HL-60/S4 treated with phorbol 12-myristate 13-acetate at 8.2 ng/mL for 4 days and 3 days (cell line): ENCODE results near the gene WWOX.

Source experiments
- in situ Hi-C: fragments of 300-500 bp; cut with MboI; formaldehyde crosslinking; loops from 2 replicates; pipeline ENCODE4 v1.15.0; 2022; ENCODE audit warnings: low sequenced_read_pairs

The WWOX gene

GRCh38 chr16:78487471-78487870, 388.0 kb downstream of the WWOX start:
- in situ Hi-C loops = no loop called here

GRCh38 chr16:78489072-78489471, 389.6 kb downstream of the WWOX start:
- in situ Hi-C loops = no loop called here

- in situ Hi-C loops = no loop called here
Observed at GRCh38 chr16:78489631-78490030, 390.2 kb downstream of the WWOX start.

GRCh38 chr16:78490431-78490830, 391.0 kb downstream of the WWOX start:
- in situ Hi-C loops = no loop called here

- in situ Hi-C loops = no loop called here
Observed at GRCh38 chr16:78490847-78491246, 391.4 kb downstream of the WWOX start.

- in situ Hi-C loops = no loop called here
Observed at GRCh38 chr16:78493573-78493972, 394.1 kb downstream of the WWOX start.

GRCh38 chr16:78494105-78494504, 394.7 kb downstream of the WWOX start:
- in situ Hi-C loops = no loop called here

GRCh38 chr16:78494674-78495073, 395.2 kb downstream of the WWOX start:
- in situ Hi-C loops = no loop called here

- in situ Hi-C loops = no loop called here
Observed at GRCh38 chr16:78496189-78496588, 396.7 kb downstream of the WWOX start.

- in situ Hi-C loops = no loop called here
Observed at GRCh38 chr16:78499399-78499798, 399.9 kb downstream of the WWOX start.

GRCh38 chr16:78500659-78501270, 401.3 kb downstream of the WWOX start:
- in situ Hi-C loops = no loop called here

GRCh38 chr16:78501744-78502143, 402.3 kb downstream of the WWOX start:
- in situ Hi-C loops = no loop called here

- in situ Hi-C loops = no loop called here
Observed at GRCh38 chr16:78502812-78503350, 403.4 kb downstream of the WWOX start.

- in situ Hi-C loops = no loop called here
Observed at GRCh38 chr16:78503602-78504001, 404.1 kb downstream of the WWOX start.

- in situ Hi-C loops = no loop called here
Observed at GRCh38 chr16:78504401-78504851, 405.0 kb downstream of the WWOX start.

GRCh38 chr16:78505036-78505435, 405.6 kb downstream of the WWOX start:
- in situ Hi-C loops = no loop called here

- in situ Hi-C loops = no loop called here
Observed at GRCh38 chr16:78505544-78506366, 406.3 kb downstream of the WWOX start.

- in situ Hi-C loops = no loop called here
Observed at GRCh38 chr16:78506367-78507193, 407.1 kb downstream of the WWOX start.

- in situ Hi-C loops = no loop called here
Observed at GRCh38 chr16:78507576-78507975, 408.1 kb downstream of the WWOX start.

GRCh38 chr16:78509965-78510364, 410.5 kb downstream of the WWOX start:
- in situ Hi-C loops = no loop called here

GRCh38 chr16:78510496-78510895, 411.0 kb downstream of the WWOX start:
- in situ Hi-C loops = no loop called here
